H1 (cell line): Measurements from ENCODE around the gene NCAM1. TPM values are rescaled to one million over a fixed set of nuclear protein-coding genes. Genes with fewer than 3 reads are reported as not detected.

Source experiments
- CTCF ChIA-PET: fragments of 300-600 bp; sonication (Branson Sonifier 250); formaldehyde crosslinking; loops from one replicate; lab custom pipeline; 2021; ENCODE audit not compliant: partially characterized antibody; lab: Charles Lee
- POLR2A ChIA-PET: fragments of 300-600 bp; sonication (Branson Sonifier 250); formaldehyde crosslinking; loops from one replicate; lab custom pipeline; 2021; ENCODE audit warnings: inconsistent platforms; ENCODE audit not compliant: partially characterized antibody; lab: Charles Lee
- DNase-seq, 2 experiments: peaks; one replicate each; pipeline versions ENCODE4 v3.0.0 to v3.0.0-alpha.2; 2010 to 2022; ENCODE audit warnings: low spot score in 2 of 2, low read depth in 1 of 2, mixed read lengths in 1 of 2
- FAIRE-seq: peaks from 2 replicates; lab custom pipeline; 2011; peaks lifted over from hg19 to GRCh38; lab: Jason Lieb, UNC
- H2AFZ ChIP-seq: 2 replicates; pipeline ENCODE4 v1.8.1; 2012; ENCODE audit warnings: low read length, inconsistent platforms
- H2AK5ac ChIP-seq: 2 replicates; pipeline ENCODE4 v1.6.1; 2013; ENCODE audit warnings: low read depth, low read length
- H2BK120ac ChIP-seq: replicated peaks from 2 replicates; pipeline ENCODE3; 2013; ENCODE audit warnings: low read depth, low read length, inconsistent platforms
- H2BK12ac ChIP-seq: 2 replicates; pipeline ENCODE4 v1.6.1; 2013; ENCODE audit warnings: low read depth, low read length
- H2BK15ac ChIP-seq: 2 replicates; pipeline ENCODE4 v1.6.1; 2013; ENCODE audit warnings: low read length
- H2BK20ac ChIP-seq: 2 replicates; pipeline ENCODE4 v1.6.1; 2013; ENCODE audit warnings: low read length
- H2BK5ac ChIP-seq: 2 replicates; pipeline ENCODE4 v1.6.1; 2013; ENCODE audit warnings: low read depth, low read length
- H3K14ac ChIP-seq: 2 replicates; pipeline ENCODE4 v1.6.1; 2013; ENCODE audit warnings: inconsistent platforms; ENCODE audit not compliant: insufficient read length
- H3K18ac ChIP-seq: 2 replicates; pipeline ENCODE4 v1.6.1; 2013; ENCODE audit warnings: low read length; ENCODE audit errors: extremely low read depth
- H3K23ac ChIP-seq: 2 replicates; pipeline ENCODE4 v1.6.1; 2013; ENCODE audit warnings: inconsistent platforms; ENCODE audit not compliant: insufficient read length
- H3K23me2 ChIP-seq: 2 replicates; pipeline ENCODE4 v1.6.1; 2013; ENCODE audit warnings: low read depth, low read length
- H3K27ac ChIP-seq: 2 replicates; pipeline ENCODE4 v1.6.1; 2011; ENCODE audit warnings: low read depth, low read length, inconsistent platforms
- H3K27me3 ChIP-seq, 4 experiments: replicated peaks in 1 of 4; 1 replicate in 1 of 4; 2 replicates in 3 of 4; pipeline versions ENCODE4 v1.6.1 to v1.8.1; 2011 to 2013; ENCODE audit warnings: low read length in 3 of 4, mild to moderate bottlenecking in 3 of 4, inconsistent platforms in 2 of 4, mixed read lengths in 2 of 4, moderate library complexity in 1 of 4; ENCODE audit not compliant: control insufficient read depth in 3 of 4, insufficient read depth in 3 of 4; ENCODE audit errors: extremely low read depth in 1 of 4
- H3K36me3 ChIP-seq, 4 experiments: 2 replicates each; pipeline versions ENCODE4 v1.6.1 to v1.8.1; 2011 to 2013; ENCODE audit warnings: mild to moderate bottlenecking in 4 of 4, low read length in 3 of 4, moderate library complexity in 2 of 4, control low read depth in 1 of 4, inconsistent platforms in 1 of 4; ENCODE audit not compliant: insufficient read depth in 4 of 4, control insufficient read depth in 2 of 4
- H3K4ac ChIP-seq: replicated peaks from 2 replicates; pipeline ENCODE3; 2013; ENCODE audit warnings: low read length, low read depth, mixed read lengths, inconsistent platforms; ENCODE audit not compliant: insufficient read length
- H3K4me1 ChIP-seq, 4 experiments: replicated peaks in 1 of 4; 1 replicate in 1 of 4; 2 replicates in 3 of 4; pipeline versions ENCODE4 v1.6.1 to v1.8.1; 2011 to 2013; ENCODE audit warnings: low read length in 3 of 4, inconsistent platforms in 2 of 4, mixed read lengths in 1 of 4; ENCODE audit not compliant: insufficient read depth in 4 of 4, control insufficient read depth in 3 of 4
- H3K4me2 ChIP-seq, 2 experiments: 2 replicates each; pipeline versions ENCODE4 v1.6.1 to v1.8.1; 2011 to 2013; ENCODE audit warnings: low read depth in 2 of 2, low read length in 2 of 2, control low read depth in 1 of 2, inconsistent platforms in 1 of 2, mild to moderate bottlenecking in 1 of 2; ENCODE audit not compliant: insufficient read depth in 1 of 2
- H3K4me3 ChIP-seq, 4 experiments: fragments of 200-600, 300-600 bp in 1 of 4; sonication (generic), shearing (Covaris generic), sonication (Bioruptor Twin) in 1 of 4; 2 replicates each; pipeline versions ENCODE4 v1.5.1 to v1.8.1; 2011 to 2016; ENCODE audit warnings: low read length in 4 of 4, low read depth in 3 of 4, control low read depth in 2 of 4, inconsistent platforms in 2 of 4, mild to moderate bottlenecking in 2 of 4, mixed read lengths in 1 of 4, moderate library complexity in 1 of 4; ENCODE audit not compliant: insufficient read depth in 2 of 4; ENCODE audit errors: extremely low read depth in 1 of 4
- H3K56ac ChIP-seq: replicated peaks from 2 replicates; pipeline ENCODE3; 2013; ENCODE audit warnings: low read depth, mild to moderate bottlenecking, mixed read lengths, low read length, inconsistent platforms; ENCODE audit not compliant: insufficient read length
- H3K79me1 ChIP-seq: 2 replicates; pipeline ENCODE4 v1.6.1; 2013; ENCODE audit warnings: low read depth, low read length, control low read depth
- H3K79me2 ChIP-seq, 2 experiments: 2 replicates each; pipeline versions ENCODE4 v1.6.1 to v1.8.1; 2012 to 2013; ENCODE audit warnings: low read length in 2 of 2, mild to moderate bottlenecking in 2 of 2, inconsistent platforms in 1 of 2; ENCODE audit not compliant: insufficient read depth in 2 of 2, control insufficient read depth in 1 of 2
- H3K9ac ChIP-seq, 4 experiments: replicated peaks in 1 of 4; 1 replicate in 1 of 4; 2 replicates in 3 of 4; pipeline versions ENCODE4 v1.6.1 to v1.8.1; 2011 to 2013; ENCODE audit warnings: low read depth in 3 of 4, low read length in 3 of 4, control low read depth in 2 of 4, mild to moderate bottlenecking in 2 of 4, moderate library complexity in 2 of 4, inconsistent platforms in 1 of 4; ENCODE audit errors: extremely low read depth in 1 of 4
- H3K9me3 ChIP-seq, 2 experiments: 2 replicates each; pipeline versions ENCODE4 v1.6.1 to v1.8.1; 2012 to 2013; ENCODE audit warnings: mild to moderate bottlenecking in 2 of 2, moderate library complexity in 2 of 2, control low read depth in 1 of 2, inconsistent platforms in 1 of 2, low read depth in 1 of 2, low read length in 1 of 2, mixed read lengths in 1 of 2; ENCODE audit not compliant: insufficient read depth in 2 of 2
- H4K20me1 ChIP-seq, 2 experiments: replicated peaks in 1 of 2; 2 replicates each; pipeline versions ENCODE3 to v1.8.1; 2011 to 2013; ENCODE audit warnings: inconsistent platforms in 2 of 2, low read length in 2 of 2, mild to moderate bottlenecking in 1 of 2; ENCODE audit not compliant: insufficient read depth in 2 of 2, control insufficient read depth in 1 of 2
- H4K5ac ChIP-seq: 2 replicates; pipeline ENCODE4 v1.6.1; 2013; ENCODE audit warnings: low read length, low read depth, mixed read lengths, inconsistent platforms; ENCODE audit not compliant: insufficient read length
- H4K8ac ChIP-seq: 2 replicates; pipeline ENCODE4 v1.8.0; 2013; ENCODE audit warnings: mild to moderate bottlenecking, moderate library complexity, low read length, inconsistent platforms; ENCODE audit not compliant: insufficient read depth; ENCODE audit errors: extremely low read depth
- H4K91ac ChIP-seq: replicated peaks from 2 replicates; pipeline ENCODE3; 2013; ENCODE audit warnings: low read length, mixed read lengths, inconsistent platforms; ENCODE audit not compliant: insufficient read length
- BACH1 ChIP-seq: IDR thresholded peaks from 2 replicates; pipeline ENCODE4 v1.6.1; 2012; ENCODE audit warnings: low read length, improper control_type of control experiment
- CEBPB ChIP-seq: IDR thresholded peaks from 2 replicates; pipeline ENCODE4 v1.6.1; 2012; ENCODE audit warnings: low read depth, low read length
- CTBP2 ChIP-seq: IDR thresholded peaks from 2 replicates; pipeline ENCODE4 v1.7.0; 2011; ENCODE audit warnings: borderline replicate concordance, mild to moderate bottlenecking, moderate library complexity, mixed read lengths, low read length; ENCODE audit not compliant: insufficient read depth, insufficient read length
- HDAC2 ChIP-seq, 2 experiments: fragments of 300-600 bp in 1 of 2; sonication (generic) in 1 of 2; IDR thresholded peaks; 2 replicates each; pipeline ENCODE4 v1.6.1; 2011 to 2012; ENCODE audit warnings: low read depth in 2 of 2, low read length in 2 of 2, mild to moderate bottlenecking in 2 of 2, moderate library complexity in 2 of 2, borderline replicate concordance in 1 of 2, inconsistent platforms in 1 of 2
- KDM5A ChIP-seq: fragments of 200-600 bp; IDR thresholded peaks from 2 replicates; pipeline ENCODE4 v1.7.1; 2012; ENCODE audit warnings: mild to moderate bottlenecking, low read length, inconsistent platforms, mixed read lengths
- POLR2AphosphoS5 ChIP-seq: IDR thresholded peaks from 2 replicates; pipeline ENCODE4 v1.6.1; 2011; ENCODE audit warnings: low read depth, low read length
- SIX5 ChIP-seq: IDR thresholded peaks from 2 replicates; pipeline ENCODE4 v1.6.1; 2011; ENCODE audit warnings: mild to moderate bottlenecking, low read depth, low read length
- SP1 ChIP-seq: IDR thresholded peaks from 2 replicates; pipeline ENCODE4 v1.6.1; 2011; ENCODE audit warnings: low read depth, low read length
- ZNF274 ChIP-seq: IDR thresholded peaks from 2 replicates; pipeline ENCODE4 v1.7.0; 2012; ENCODE audit warnings: low read length, borderline replicate concordance; ENCODE audit errors: extremely low read depth
- WGBS, 2 experiments: shearing (Covaris generic) in 1 of 2; methylation state at CpG; one replicate each; pipeline versions ENCODE4 v1.1.6 to v1.1.7; 2013 to 2015; ENCODE audit warnings: low lambda C conversion rate in 2 of 2, mixed read lengths in 2 of 2, inconsistent platforms in 1 of 2, low coverage in 1 of 2, missing lambda C conversion rate in 1 of 2; ENCODE audit not compliant: insufficient replicate concordance in 2 of 2, insufficient coverage in 1 of 2, insufficient read length in 1 of 2; ENCODE audit errors: extremely low coverage in 1 of 2, missing lambda C conversion rate in 1 of 2; 5-methylcytosine and 5-hydroxymethylcytosine counted together
- polyA plus RNA-seq, 7 experiments: library from polyadenylated mRNA; depleted of rRNA in 3 of 7; stranded (reverse) in 5 of 7; unstranded in 2 of 7; fragments of >200 nt in 5 of 7; fragments of 200-250 nt in 2 of 7; gene quantifications; 1 replicate in 5 of 7; 2 replicates in 1 of 7; 4 replicates in 1 of 7; pipeline versions ENCODE4 v1.2.1 to v1.2.3, GENCODE V29; 2011 to 2013; ENCODE audit warnings: missing spikeins in 2 of 7, mixed read lengths in 2 of 7
- total RNA-seq: library from RNA; stranded (reverse); fragmentation: NEBNext Ultra II Directional; extraction: Animal tissue kit (Norgen Biotek cat#: 25700); gene quantifications from 2 replicates; pipeline ENCODE4 v1.2.1, GENCODE V29; 2021
- TF ChIP-seq, protein P1 (sequence below), 3 experiments: IDR thresholded peaks; 1 replicate in 2 of 3; 2 replicates in 1 of 3; pipeline versions ENCODE4 v1.5.1 to v1.6.1; 2011; ENCODE audit warnings: low read length in 3 of 3, mild to moderate bottlenecking in 3 of 3, inconsistent platforms in 2 of 3, low read depth in 1 of 3, moderate library complexity in 1 of 3; ENCODE audit not compliant: insufficient read depth in 1 of 3; ENCODE audit errors: control extremely low read depth in 1 of 3

NCAM1 gene
- total and polyA plus RNA-seq, 2 of the 8 experiments (the other 6 are each of a cell fraction or from before 2014, with no cell fraction given): 3.1 to 4.3 TPM

DNA sequence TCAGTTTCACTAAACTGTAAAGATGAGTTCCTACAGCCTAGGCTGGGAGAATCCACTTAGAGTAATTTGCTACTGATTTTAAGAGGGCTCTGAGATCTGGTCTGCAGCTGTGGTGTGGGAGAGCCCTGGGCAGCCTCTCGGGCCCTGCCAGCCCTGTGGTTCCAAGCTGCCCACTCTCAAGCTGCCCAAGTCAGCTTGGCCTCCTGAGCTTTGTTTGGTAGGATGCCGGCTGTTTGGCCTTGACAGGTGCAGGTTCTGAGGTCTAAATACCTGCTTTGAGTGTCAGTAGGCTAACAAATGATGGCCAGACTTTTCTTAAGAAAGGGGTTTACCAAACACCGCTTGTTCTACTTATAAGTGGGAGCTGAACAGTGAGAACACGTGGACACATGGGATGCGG is 219.9 kb downstream of the NCAM1 start:
- DNase-seq: no peak
- WGBS, 2 experiments: 96% methylated on average over 5 of the region's 5 CpGs; no CpG with 5 or more reads in 1 of the 2 experiments
- Histone ChIP-seq H3K4me2 (no peak overlapping the region), H3K23me2 (no peaks in the 10 kb centered on the region), H2BK5ac (no peak overlapping the region), H3K27me3 (no peaks in the 10 kb centered on the region), H3K18ac (no peak overlapping the region), H2AFZ (no peak overlapping the region), H2BK120ac (no peak overlapping the region), H3K23ac (no peak overlapping the region), H4K91ac (no peak overlapping the region), H2AK5ac (no peak overlapping the region), H3K9ac (no peak overlapping the region), H3K79me1 (no peaks in the 10 kb centered on the region), H4K20me1 (no peaks in the 10 kb centered on the region), H3K79me2 (no peaks in the 10 kb centered on the region), H3K4ac (no peak overlapping the region), H4K8ac (no peak overlapping the region), H3K4me1 (peaks cover 0 to 8% (median 6%) of the 10 kb centered on the region in 4 experiments; a peak in 5 of 7 replicates), H3K36me3 (no peaks in the 10 kb centered on the region), H3K27ac (no peak overlapping the region), H2BK12ac (no peak overlapping the region), H3K14ac (no peak overlapping the region), H2BK15ac (no peak overlapping the region), H3K4me3 (no peak overlapping the region), H4K5ac (no peak overlapping the region), H3K56ac (no peak overlapping the region), H3K9me3 (no peaks in the 10 kb centered on the region), H2BK20ac (no peak overlapping the region)
- TF ChIP-seq, protein P1, sequence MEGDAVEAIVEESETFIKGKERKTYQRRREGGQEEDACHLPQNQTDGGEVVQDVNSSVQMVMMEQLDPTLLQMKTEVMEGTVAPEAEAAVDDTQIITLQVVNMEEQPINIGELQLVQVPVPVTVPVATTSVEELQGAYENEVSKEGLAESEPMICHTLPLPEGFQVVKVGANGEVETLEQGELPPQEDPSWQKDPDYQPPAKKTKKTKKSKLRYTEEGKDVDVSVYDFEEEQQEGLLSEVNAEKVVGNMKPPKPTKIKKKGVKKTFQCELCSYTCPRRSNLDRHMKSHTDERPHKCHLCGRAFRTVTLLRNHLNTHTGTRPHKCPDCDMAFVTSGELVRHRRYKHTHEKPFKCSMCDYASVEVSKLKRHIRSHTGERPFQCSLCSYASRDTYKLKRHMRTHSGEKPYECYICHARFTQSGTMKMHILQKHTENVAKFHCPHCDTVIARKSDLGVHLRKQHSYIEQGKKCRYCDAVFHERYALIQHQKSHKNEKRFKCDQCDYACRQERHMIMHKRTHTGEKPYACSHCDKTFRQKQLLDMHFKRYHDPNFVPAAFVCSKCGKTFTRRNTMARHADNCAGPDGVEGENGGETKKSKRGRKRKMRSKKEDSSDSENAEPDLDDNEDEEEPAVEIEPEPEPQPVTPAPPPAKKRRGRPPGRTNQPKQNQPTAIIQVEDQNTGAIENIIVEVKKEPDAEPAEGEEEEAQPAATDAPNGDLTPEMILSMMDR (IDR thresholded peaks at IDR 0.05; ENCODE audit: control extremely low read depth in 1 of 3, insufficient read depth in 1 of 3, low read depth in 1 of 3, low read length in 3 of 3): no peak
- TF ChIP-seq ZNF274: no peak
- no peak for TF ChIP-seq HDAC2 (IDR thresholded peaks at IDR 0.05; ENCODE audit: borderline replicate concordance in 1 of 2, low read depth in 2 of 2, low read length in 2 of 2)
- no peak for TF ChIP-seq SIX5
- no peak for TF ChIP-seq BACH1
- no peak for TF ChIP-seq SP1
- TF ChIP-seq POLR2AphosphoS5: no peak
- TF ChIP-seq KDM5A: no peak
- no peak for TF ChIP-seq CEBPB
- TF ChIP-seq CTBP2: no peak
- ChIA-PET POLR2A (no interaction called here), CTCF (interaction anchor here (1.2 to 1.6 kb wide), 4 partner anchors 12 to 741 kb away, joined by 3 to 6 read pairs (median 4); no protein-coding TSS in a partner anchor)
- FAIRE-seq: no peak
